Activated CD4-positive, alpha-beta T cell treated with anti-CD3 and anti-CD28 coated beads for 36 hours (primary cell): Measurements from ENCODE around the gene ARHGAP33. TPM values are rescaled to one million over a fixed set of nuclear protein-coding genes. Genes with fewer than 3 reads are reported as not detected.
"Not testable (repeated sequence)": the region's sequence is repeated elsewhere in the genome, so short reads cannot be mapped to it uniquely, and the experiment has no call there.

Experiments
- ATAC-seq: fragments of 200-7000 bp; cut with Tn5 transposase; one replicate; pipeline ENCODE4 v1.10.0; 2021; ENCODE audit warnings: mild to moderate bottlenecking, moderate library complexity
- CTCF ChIA-PET: fragments of 350-600 bp; sonication (Branson Sonifier 250); formaldehyde crosslinking; loops from one replicate; lab custom pipeline; 2021; ENCODE audit warnings: antibody characterized with exemption; lab: Charles Lee
- POLR2A ChIA-PET: fragments of 350-600 bp; sonication (Branson Sonifier 250); formaldehyde crosslinking; loops from one replicate; lab custom pipeline; 2021; ENCODE audit warnings: antibody characterized with exemption, inconsistent platforms; lab: Charles Lee
- DNase-seq: peaks from one replicate; pipeline ENCODE4 v3.0.0-alpha.2; 2020
- H3K27ac Mint-ChIP-seq: one replicate; pipeline ENCODE4 v1.8.0; 2021; ENCODE audit warnings: mixed read lengths
- H3K27me3 Mint-ChIP-seq: one replicate; pipeline ENCODE4 v1.8.0; 2021; ENCODE audit warnings: mixed read lengths
- H3K36me3 Mint-ChIP-seq: one replicate; pipeline ENCODE4 v1.8.0; 2021; ENCODE audit warnings: low read depth, mixed read lengths
- H3K4me1 Mint-ChIP-seq: one replicate; pipeline ENCODE4 v1.8.0; 2021; ENCODE audit warnings: mixed read lengths
- H3K4me3 Mint-ChIP-seq: one replicate; pipeline ENCODE4 v1.8.0; 2021; ENCODE audit warnings: mild to moderate bottlenecking, moderate library complexity, mixed read lengths
- H3K9me3 Mint-ChIP-seq: one replicate; pipeline ENCODE4 v1.8.0; 2021; ENCODE audit warnings: low read depth, mixed read lengths
- intact Hi-C, 2 experiments: fragments of 100-400 bp; cut with DNase I in 1 of 2; cut with micrococcal nuclease in 1 of 2; formaldehyde crosslinking; loops; one replicate each; pipeline versions ENCODE4 v1.14.2 to v1.15.1; 2022 to 2024; cut with DNase I, micrococcal nuclease
- total RNA-seq, 2 experiments: library from RNA; stranded (reverse); gene quantifications; one replicate each; pipeline ENCODE4 v1.2.3, GENCODE V29; 2021

Gene ARHGAP33
- total RNA-seq, 2 experiments from 2014 or later: 27.8 to 35.2 TPM

- DNase-seq: peak; percentile 45
- Mint-ChIP-seq H3K36me3 (no peaks in the 10 kb centered on the region), H3K4me3 (no peak overlapping the region), H3K9me3 (no peaks in the 10 kb centered on the region), H3K27me3 (peaks cover 7% of the 10 kb centered on the region), H3K4me1 (no peaks in the 10 kb centered on the region), H3K27ac (no peak overlapping the region)
- ChIA-PET POLR2A (no interaction called here), CTCF (interaction anchor here (0.7 to 0.9 kb wide), 2 partner anchors 28 to 256 kb away, joined by 3 read pairs; no protein-coding TSS in a partner anchor)
- intact Hi-C loops: no loop called here
- ATAC-seq: peak; percentile 74
Measured at GRCh38 chr19:35790981-35791813, 15.8 kb downstream of the ARHGAP33 start.

- intact Hi-C loops: no loop called here
- Mint-ChIP-seq H3K27ac (no peak overlapping the region), H3K4me3 (no peak overlapping the region), H3K36me3 (no peaks in the 10 kb centered on the region), H3K9me3 (no peaks in the 10 kb centered on the region), H3K4me1 (no peaks in the 10 kb centered on the region), H3K27me3 (peaks cover 12% of the 10 kb centered on the region)
- DNase-seq: no peak
- POLR2A ChIA-PET: no interaction called here
- no peak for ATAC-seq
- CTCF ChIA-PET: no interaction called here
Measured at GRCh38 chr19:35791814-35792279, 16.5 kb downstream of the ARHGAP33 start.

GRCh38 chr19:35792312-35792711 is 16.9 kb downstream of the ARHGAP33 start:
- ChIA-PET POLR2A (no interaction called here), CTCF (no interaction called here)
- H3K4me1 Mint-ChIP-seq: peaks cover 3% of the 10 kb centered on the region
- H3K9me3 Mint-ChIP-seq: no peaks in the 10 kb centered on the region
- no peaks in the 10 kb centered on the region for H3K36me3 Mint-ChIP-seq
- DNase-seq (no peak), ATAC-seq (no peak)
- H3K4me3 Mint-ChIP-seq: no peak overlapping the region
- no peak overlapping the region for H3K27ac Mint-ChIP-seq
- intact Hi-C loops: no loop called here
- peaks cover 17% of the 10 kb centered on the region for H3K27me3 Mint-ChIP-seq

- intact Hi-C loops: no loop called here
- POLR2A ChIA-PET: no interaction called here
- no peaks in the 10 kb centered on the region for H3K9me3 Mint-ChIP-seq
Measured at GRCh38 chr19:35792888-35793287, 17.5 kb downstream of the ARHGAP33 start.

GRCh38 chr19:35793381-35794165 is 18.2 kb downstream of the ARHGAP33 start:
- ChIA-PET CTCF (no interaction called here), POLR2A (no interaction called here)
- no peak for ATAC-seq
- peaks cover 23% of the 10 kb centered on the region for H3K27me3 Mint-ChIP-seq
- no peak overlapping the region for H3K4me3 Mint-ChIP-seq
- no peak for DNase-seq
- H3K36me3 Mint-ChIP-seq: no peaks in the 10 kb centered on the region
- H3K27ac Mint-ChIP-seq: no peak overlapping the region
- intact Hi-C loops: no loop called here
- H3K9me3 Mint-ChIP-seq: no peaks in the 10 kb centered on the region
- peaks cover 3% of the 10 kb centered on the region for H3K4me1 Mint-ChIP-seq

More at GRCh38 chr19:35792888-35793287, 17.5 kb downstream of the ARHGAP33 start:
- peaks cover 19% of the 10 kb centered on the region for H3K27me3 Mint-ChIP-seq
- DNase-seq: no peak
- ATAC-seq: no peak
- no peak overlapping the region for H3K4me3 Mint-ChIP-seq
- no peak overlapping the region for H3K27ac Mint-ChIP-seq
- H3K36me3 Mint-ChIP-seq: no peaks in the 10 kb centered on the region
- H3K4me1 Mint-ChIP-seq: peaks cover 3% of the 10 kb centered on the region
- CTCF ChIA-PET: no interaction called here

GRCh38 chr19:35795564-35795963 is 20.2 kb downstream of the ARHGAP33 start:
- CTCF ChIA-PET: interaction anchor here (0.9 kb wide), 1 partner anchor 287 kb away, joined by 3 read pairs; no protein-coding TSS in a partner anchor
- ATAC-seq, H3K36me3 Mint-ChIP-seq, POLR2A ChIA-PET, intact Hi-C loops, DNase-seq, H3K4me3 Mint-ChIP-seq, H3K27ac Mint-ChIP-seq, H3K9me3 Mint-ChIP-seq, H3K4me1 Mint-ChIP-seq: not testable (repeated sequence)
- H3K27me3 Mint-ChIP-seq: peaks cover 25% of the 10 kb centered on the region

- POLR2A ChIA-PET: no interaction called here
- ATAC-seq: no peak
- intact Hi-C loops: no loop called here
- Mint-ChIP-seq H3K4me1 (peaks cover 3% of the 10 kb centered on the region), H3K27me3 (peaks cover 25% of the 10 kb centered on the region), H3K27ac (no peak overlapping the region), H3K9me3 (no peaks in the 10 kb centered on the region), H3K36me3 (no peaks in the 10 kb centered on the region), H3K4me3 (no peak overlapping the region)
- no peak for DNase-seq
- CTCF ChIA-PET: interaction anchor here (1.1 kb wide), 1 partner anchor 309 kb away, joined by 3 read pairs; no protein-coding TSS in a partner anchor
Measured at GRCh38 chr19:35796645-35797542, 21.5 kb downstream of the ARHGAP33 start.

GRCh38 chr19:35797663-35798062 is 22.3 kb downstream of the ARHGAP33 start:
- peak; percentile 47 for ATAC-seq
- POLR2A ChIA-PET: no interaction called here
- H3K9me3 Mint-ChIP-seq: no peaks in the 10 kb centered on the region

GRCh38 chr19:35801828-35802227 is 26.5 kb downstream of the ARHGAP33 start:
- peaks cover 13% of the 10 kb centered on the region for H3K27me3 Mint-ChIP-seq
- H3K4me3 Mint-ChIP-seq: no peak overlapping the region
- ChIA-PET POLR2A (no interaction called here), CTCF (interaction anchor here (0.9 kb wide), 1 partner anchor 282 kb away, joined by 3 read pairs; no protein-coding TSS in a partner anchor)
- peaks cover 3% of the 10 kb centered on the region for H3K4me1 Mint-ChIP-seq
- ATAC-seq (no peak), DNase-seq (no peak)
- no peaks in the 10 kb centered on the region for H3K36me3 Mint-ChIP-seq
- intact Hi-C loops: no loop called here
- no peak overlapping the region for H3K27ac Mint-ChIP-seq
- H3K9me3 Mint-ChIP-seq: no peaks in the 10 kb centered on the region

More at GRCh38 chr19:35797663-35798062, 22.3 kb downstream of the ARHGAP33 start:
- H3K27ac Mint-ChIP-seq: no peak overlapping the region
- H3K36me3 Mint-ChIP-seq: no peaks in the 10 kb centered on the region
- CTCF ChIA-PET: no interaction called here
- intact Hi-C loops: no loop called here
- peak; percentile 40 for DNase-seq
- peaks cover 25% of the 10 kb centered on the region for H3K27me3 Mint-ChIP-seq
- H3K4me3 Mint-ChIP-seq: no peak overlapping the region
- peaks cover 3% of the 10 kb centered on the region for H3K4me1 Mint-ChIP-seq

GRCh38 chr19:35805526-35806102 is 30.2 kb downstream of the ARHGAP33 start:
- H3K9me3 Mint-ChIP-seq: no peaks in the 10 kb centered on the region
- intact Hi-C loops: no loop called here
- H3K4me3 Mint-ChIP-seq: no peak overlapping the region
- H3K27ac Mint-ChIP-seq: no peak overlapping the region
- no peaks in the 10 kb centered on the region for H3K36me3 Mint-ChIP-seq
- ChIA-PET POLR2A (no interaction called here), CTCF (no interaction called here)
- ATAC-seq: no peak
- no peaks in the 10 kb centered on the region for H3K27me3 Mint-ChIP-seq
- DNase-seq: no peak
- no peaks in the 10 kb centered on the region for H3K4me1 Mint-ChIP-seq
